Effector CD4-positive, alpha-beta T cell (primary cell): Measurements from ENCODE around the gene UPK3A. TPM values are rescaled to one million over a fixed set of nuclear protein-coding genes. Genes with fewer than 3 reads are reported as not detected.

Experiments
- DNase-seq: peaks from one replicate; pipeline ENCODE4 v3.0.0-alpha.2; 2020
- total RNA-seq: gene quantifications from one replicate; lab custom pipeline; 2026; lab: John Stamatoyannopoulos, UW

Gene UPK3A
- not detected for total RNA-seq

GRCh38 chr22:45284705-45285262 is at the start of gene UPK3A:
UPK3A (plus strand) TSS chr22:45284949; CDS start chr22:45285014, 65 bp downstream.
- peak; percentile 47 for DNase-seq

- no peak for DNase-seq
Observed at GRCh38 chr22:45235101-45235777, 49.5 kb upstream of the UPK3A start.

- no peak for DNase-seq
Observed at GRCh38 chr22:45235851-45236342, 48.9 kb upstream of the UPK3A start.

- no peak for DNase-seq
Observed at GRCh38 chr22:45237065-45237990, 47.4 kb upstream of the UPK3A start.

- DNase-seq = no peak
Observed at GRCh38 chr22:45238076-45238956, 46.4 kb upstream of the UPK3A start.

GRCh38 chr22:45238957-45239680 is 45.6 kb upstream of the UPK3A start:
- no peak for DNase-seq

GRCh38 chr22:45239681-45240051 is 45.1 kb upstream of the UPK3A start:
- DNase-seq = no peak

GRCh38 chr22:45240104-45240809 is 44.5 kb upstream of the UPK3A start:
- DNase-seq = peak; percentile 12

- DNase-seq = peak; percentile 76
Observed at GRCh38 chr22:45240810-45241631, 43.7 kb upstream of the UPK3A start, which contains the start of gene KIAA0930. KIAA0930 (minus strand) TSS chr22:45240894; CDS start chr22:45240703, 191 bp downstream.

GRCh38 chr22:45242778-45243191 is 42.0 kb upstream of the UPK3A start:
- no peak for DNase-seq

GRCh38 chr22:45244916-45245315 is 39.8 kb upstream of the UPK3A start:
- DNase-seq = no peak

- DNase-seq = no peak
Observed at GRCh38 chr22:45246060-45246985, 38.4 kb upstream of the UPK3A start.

- no peak for DNase-seq
Observed at GRCh38 chr22:45248832-45249561, 35.8 kb upstream of the UPK3A start.

GRCh38 chr22:45251825-45252224 is 32.9 kb upstream of the UPK3A start:
- no peak for DNase-seq

GRCh38 chr22:45253039-45253641 is 31.6 kb upstream of the UPK3A start:
- no peak for DNase-seq

GRCh38 chr22:45254388-45254787 is 30.4 kb upstream of the UPK3A start:
- DNase-seq = no peak

GRCh38 chr22:45254789-45255278 is 29.9 kb upstream of the UPK3A start:
- no peak for DNase-seq
